NT2/D1 (cell line): ENCODE measurements around the gene TLL2.

Experiments used
- DNase-seq: peaks from one replicate; pipeline ENCODE4 v3.0.0-alpha.2; 2011; ENCODE audit warnings: low read depth, low spot score
- H3K27me3 ChIP-seq: 2 replicates; pipeline ENCODE4 v1.6.0; 2011; ENCODE audit warnings: mild to moderate bottlenecking; ENCODE audit not compliant: insufficient read length, insufficient read depth
- H3K36me3 ChIP-seq: 2 replicates; pipeline ENCODE4 v1.6.1; 2011; ENCODE audit warnings: mild to moderate bottlenecking, low read length, mixed read lengths; ENCODE audit not compliant: insufficient read depth, insufficient read length
- H3K4me1 ChIP-seq: 2 replicates; pipeline ENCODE4 v1.5.1; 2011; ENCODE audit not compliant: insufficient read depth, insufficient read length
- H3K4me3 ChIP-seq: 2 replicates; pipeline ENCODE4 v1.5.1; 2011; ENCODE audit warnings: low read depth; ENCODE audit not compliant: insufficient read length
- H3K9ac ChIP-seq: 2 replicates; pipeline ENCODE4 v1.6.0; 2011; ENCODE audit warnings: low read depth; ENCODE audit not compliant: insufficient read length
- H3K9me3 ChIP-seq: 2 replicates; pipeline ENCODE4 v1.5.1; 2011; ENCODE audit warnings: mild to moderate bottlenecking, low read length; ENCODE audit not compliant: insufficient read depth
- SUZ12 ChIP-seq: IDR thresholded peaks from 2 replicates; pipeline ENCODE4 v1.6.1; 2011; ENCODE audit not compliant: insufficient read length, insufficient read depth; ENCODE audit errors: extremely low read depth
- YY1 ChIP-seq: IDR thresholded peaks from 2 replicates; pipeline ENCODE4 v1.6.1; 2011; ENCODE audit not compliant: insufficient read length, insufficient read depth
- ZNF274 ChIP-seq: IDR thresholded peaks from 2 replicates; pipeline ENCODE4 v1.6.1; 2011; ENCODE audit warnings: mild to moderate bottlenecking, low read depth, low read length

Gene TLL2

DNA sequence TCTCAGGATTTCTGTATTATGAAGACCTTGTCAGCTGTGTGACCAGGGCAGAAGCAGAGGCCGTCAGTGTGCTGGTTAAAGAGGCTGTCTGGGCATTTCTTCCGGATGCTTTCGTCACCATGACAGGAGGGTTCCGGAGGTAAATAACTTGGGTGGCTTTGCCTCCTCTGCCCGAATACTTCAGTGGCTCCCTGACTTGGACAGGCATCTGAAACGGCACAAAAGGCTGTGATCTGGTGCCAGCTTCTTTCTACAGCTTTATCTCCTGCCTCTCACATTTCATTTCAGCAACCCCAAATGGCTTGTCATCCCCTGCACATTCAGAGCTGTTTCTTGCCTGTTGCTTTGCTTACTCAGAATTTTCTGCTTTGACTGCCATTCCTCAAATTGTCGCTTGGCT, 186.3 kb downstream of the TLL2 start:
- H3K27me3 ChIP-seq: no peaks in the 10 kb centered on the region
- no peaks in the 10 kb centered on the region for H3K36me3 ChIP-seq

DNA sequence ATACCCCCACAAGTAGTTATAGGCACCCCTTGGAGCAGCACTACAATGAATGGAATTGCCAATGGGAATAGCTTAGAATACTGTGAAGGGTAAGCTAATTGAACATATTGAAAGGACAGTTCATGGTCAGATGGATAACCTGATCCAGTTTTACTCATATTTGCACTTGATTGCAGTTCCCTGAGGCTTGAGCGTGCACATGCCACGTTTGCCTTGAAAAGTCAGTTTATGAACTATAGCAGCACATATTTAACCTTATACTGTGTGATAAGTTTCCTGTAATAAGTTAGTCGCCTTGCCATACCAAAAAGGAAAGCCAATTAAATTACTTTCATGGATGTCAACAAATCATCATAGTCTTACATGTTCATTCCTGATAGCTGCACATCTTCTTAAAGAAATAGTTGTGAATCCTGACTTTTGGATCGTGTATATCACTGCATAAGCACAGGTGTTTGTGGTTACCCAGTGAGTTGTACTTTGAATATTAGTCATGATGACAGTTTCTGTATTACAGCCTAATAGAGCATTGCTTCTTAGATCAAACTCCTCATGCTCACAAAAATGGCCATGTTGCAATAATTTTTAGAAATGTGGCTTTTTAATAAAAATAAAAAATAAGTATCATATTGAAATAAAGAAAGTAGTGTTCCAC, 187.9 kb downstream of the TLL2 start:
- DNase-seq: no peak

More for the DNA sequence above, 186.3 kb downstream of the TLL2 start:
- Histone ChIP-seq H3K9ac (no peak overlapping the region), H3K4me1 (no peaks in the 10 kb centered on the region), H3K4me3 (no peak overlapping the region), H3K9me3 (no peaks in the 10 kb centered on the region)
- no peak for DNase-seq
- TF ChIP-seq ZNF274 (no peak), YY1 (no peak), SUZ12 (no peak)

DNA sequence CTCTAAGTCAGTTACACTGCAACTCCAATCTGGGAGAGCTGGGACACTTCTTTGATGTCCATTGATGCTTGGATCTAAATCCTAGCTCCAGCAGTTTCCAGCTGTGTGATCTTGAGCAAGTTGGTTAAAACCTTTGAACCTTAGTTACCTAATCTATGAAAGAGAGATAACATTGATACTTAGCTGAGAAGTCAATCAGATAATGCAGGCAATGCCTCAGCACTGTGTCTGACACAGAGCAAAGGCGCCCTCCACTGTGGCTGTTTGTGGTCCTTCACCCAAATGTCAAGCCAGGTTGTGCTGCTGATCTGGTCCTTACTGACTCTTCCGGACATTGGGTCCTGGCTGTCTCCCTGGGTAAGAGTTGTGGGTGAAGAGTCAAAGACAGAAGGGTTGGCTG, 189.3 kb downstream of the TLL2 start:
- no peak overlapping the region for H3K9ac ChIP-seq
- DNase-seq: no peak
- H3K36me3 ChIP-seq: no peaks in the 10 kb centered on the region
- H3K4me1 ChIP-seq: no peaks in the 10 kb centered on the region
- TF ChIP-seq SUZ12: no peak
- H3K27me3 ChIP-seq: no peaks in the 10 kb centered on the region
- H3K4me3 ChIP-seq: no peak overlapping the region
- 0 out of 2 replicates have a peak, but pooled peaks cover 4% of the 10 kb centered on the region for H3K9me3 ChIP-seq

More for the DNA sequence above, 187.9 kb downstream of the TLL2 start:
- TF ChIP-seq YY1: no peak
- TF ChIP-seq SUZ12: no peak
- TF ChIP-seq ZNF274: no peak
- Histone ChIP-seq H3K4me3 (no peak overlapping the region), H3K27me3 (no peaks in the 10 kb centered on the region), H3K4me1 (no peaks in the 10 kb centered on the region), H3K9ac (no peak overlapping the region), H3K36me3 (no peaks in the 10 kb centered on the region), H3K9me3 (0 out of 2 replicates have a peak, but pooled peaks cover 4% of the 10 kb centered on the region)

DNA sequence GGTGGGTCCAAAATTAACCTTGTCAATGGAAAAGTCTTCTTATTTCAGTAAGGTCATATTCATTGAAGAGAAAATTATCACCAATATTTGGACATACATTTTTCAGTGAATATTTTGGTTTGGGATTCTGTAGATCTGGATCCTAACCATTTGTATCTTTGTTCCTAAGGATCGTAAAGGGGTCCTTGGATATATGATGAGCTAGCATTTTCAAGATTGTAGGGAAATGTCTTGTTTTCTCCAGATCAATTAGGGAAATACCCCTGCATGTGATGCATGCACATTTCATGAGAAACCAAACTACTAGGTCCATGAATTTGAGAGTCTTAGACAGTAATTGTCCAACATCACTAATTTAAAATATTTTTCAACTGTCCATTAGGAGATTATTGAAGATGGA, 191.5 kb downstream of the TLL2 start:
- no peak for DNase-seq

DNA sequence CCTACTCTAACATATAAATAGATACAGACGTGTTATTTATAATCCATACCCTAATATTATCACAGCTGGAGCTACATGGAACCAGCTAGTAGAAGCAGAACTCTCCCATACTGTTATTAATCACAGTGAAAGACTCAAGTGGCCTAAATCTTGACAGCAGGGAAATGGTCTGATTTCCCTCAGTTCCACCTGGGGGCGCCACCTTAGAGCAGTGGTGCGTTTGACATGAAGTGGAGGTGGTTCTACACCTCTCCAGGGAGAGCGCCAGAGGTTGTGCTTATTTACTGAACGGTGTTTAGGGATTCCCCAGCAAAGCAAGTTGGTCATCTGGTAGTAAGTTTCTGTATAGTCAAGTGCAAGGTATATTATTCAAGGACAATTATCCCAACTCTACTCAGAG, 191.9 kb downstream of the TLL2 start:
- H3K27me3 ChIP-seq: no peaks in the 10 kb centered on the region
- H3K9ac ChIP-seq: no peak overlapping the region
- 0 out of 2 replicates have a peak, but pooled peaks cover 4% of the 10 kb centered on the region for H3K9me3 ChIP-seq
- H3K4me3 ChIP-seq: no peak overlapping the region
- TF ChIP-seq ZNF274 (no peak), YY1 (no peak), SUZ12 (no peak)
- no peak for DNase-seq
- H3K4me1 ChIP-seq: no peaks in the 10 kb centered on the region
- H3K36me3 ChIP-seq: no peaks in the 10 kb centered on the region

More for the DNA sequence above, 191.5 kb downstream of the TLL2 start:
- Histone ChIP-seq H3K9ac (no peak overlapping the region), H3K4me1 (no peaks in the 10 kb centered on the region), H3K27me3 (no peaks in the 10 kb centered on the region), H3K4me3 (no peak overlapping the region), H3K9me3 (0 out of 2 replicates have a peak, but pooled peaks cover 4% of the 10 kb centered on the region), H3K36me3 (no peaks in the 10 kb centered on the region)
- no peak for TF ChIP-seq SUZ12
- TF ChIP-seq YY1: no peak
- no peak for TF ChIP-seq ZNF274

DNA sequence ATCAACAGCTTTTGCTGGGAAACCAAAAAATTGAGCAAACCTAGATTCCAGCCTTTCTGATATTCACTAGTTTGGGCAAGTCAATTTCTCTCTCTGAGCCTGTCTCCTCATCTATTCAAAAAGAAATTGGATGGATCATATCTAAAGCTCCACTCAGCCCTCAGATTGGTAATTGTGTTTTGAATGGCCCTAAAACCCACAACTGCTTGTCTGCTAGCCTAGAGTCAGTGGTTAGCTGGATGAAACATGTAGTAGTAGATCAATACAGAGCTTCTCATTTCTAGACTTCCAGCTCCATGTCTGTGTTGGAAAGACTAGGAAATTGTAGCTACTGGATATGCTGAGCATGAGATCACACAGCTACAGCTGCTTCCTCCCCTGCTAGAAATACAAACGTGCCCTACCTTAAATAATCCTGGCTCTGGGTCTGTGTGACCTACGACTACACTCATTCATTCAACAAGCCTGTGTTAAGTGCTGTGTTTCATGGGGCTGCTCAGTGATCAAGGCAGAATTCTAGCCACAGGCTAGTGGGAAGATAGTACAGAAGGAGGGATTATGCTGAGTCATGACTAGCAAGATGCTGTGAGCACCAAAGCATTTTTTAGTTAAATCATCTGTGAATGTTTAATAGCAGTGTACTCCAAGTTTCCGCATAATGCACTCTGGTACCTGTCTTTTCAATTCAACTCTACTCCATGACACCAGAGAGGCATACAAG, 193.8 kb downstream of the TLL2 start:
- Histone ChIP-seq H3K4me3 (no peak overlapping the region), H3K9ac (no peak overlapping the region), H3K4me1 (no peaks in the 10 kb centered on the region), H3K36me3 (no peaks in the 10 kb centered on the region), H3K27me3 (no peaks in the 10 kb centered on the region), H3K9me3 (0 out of 2 replicates have a peak, but pooled peaks cover 4% of the 10 kb centered on the region)
- TF ChIP-seq YY1 (no peak), SUZ12 (no peak), ZNF274 (no peak)
- no peak for DNase-seq

DNA sequence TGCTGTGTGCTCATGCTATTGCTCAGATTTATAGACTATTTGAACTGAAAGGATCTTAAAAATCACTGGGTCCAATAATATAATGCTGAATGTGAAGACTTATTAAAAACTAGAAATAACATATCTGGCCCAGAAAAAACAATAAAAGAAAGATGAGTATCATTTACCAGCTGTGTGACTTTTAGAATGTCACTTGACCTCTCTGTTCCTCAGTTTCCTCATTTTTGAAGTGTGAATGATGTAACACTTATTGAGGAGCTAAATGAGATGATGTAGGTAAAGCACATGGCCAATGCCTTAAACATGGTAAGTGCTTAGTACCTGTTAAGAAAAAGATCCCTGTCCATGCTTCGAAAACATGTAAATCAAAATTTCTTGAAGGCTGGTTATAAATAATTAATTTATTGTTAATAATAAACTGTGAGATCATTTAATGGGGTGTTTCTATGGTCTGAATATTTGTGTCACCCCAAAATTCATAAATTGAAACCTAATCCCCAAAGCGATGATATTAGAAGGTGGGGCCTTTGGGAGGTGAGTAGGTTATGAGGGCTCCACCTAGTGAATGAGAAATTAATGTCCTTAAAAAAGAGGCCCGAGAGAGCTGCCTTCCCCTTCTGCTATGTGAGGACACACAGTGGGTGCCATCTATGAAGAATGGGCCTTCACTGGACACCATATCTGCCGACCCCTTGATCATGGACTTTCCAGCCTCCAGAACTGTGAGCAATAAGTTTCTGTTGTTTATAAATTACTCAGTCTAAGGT, 196.5 kb downstream of the TLL2 start:
- DNase-seq: no peak
- Histone ChIP-seq H3K9me3 (0 out of 2 replicates have a peak, but pooled peaks cover 4% of the 10 kb centered on the region), H3K9ac (no peak overlapping the region), H3K27me3 (no peaks in the 10 kb centered on the region), H3K4me1 (no peaks in the 10 kb centered on the region), H3K4me3 (no peak overlapping the region), H3K36me3 (no peaks in the 10 kb centered on the region)
- TF ChIP-seq ZNF274 (no peak), SUZ12 (no peak), YY1 (no peak)
